Endometrial microvascular endothelial cells (primary cell): ENCODE results near the gene NHERF1. TPM values are rescaled to one million over a fixed set of nuclear protein-coding genes. Genes with fewer than 3 reads are reported as not detected.

ENCODE experiments used
- in situ Hi-C: cut with HindIII; loops from 2 replicates; pipeline ENCODE4 v1.10.0; 2017; ENCODE audit warnings: low sequenced_read_pairs, low pct_unique_long_range_greater_than_20kb; ENCODE audit errors: inconsistent ontology term
- total RNA-seq: library from RNA; depleted of rRNA; stranded (reverse); fragments of >200 nt; gene quantifications from one replicate; pipeline ENCODE4 v1.2.3, GENCODE V29; 2015; ENCODE audit errors: inconsistent ontology term

The NHERF1 gene
- total RNA-seq, 1 donor from 2014 or later: 23.1 TPM

GRCh38 chr17:74815550-74816370 is 67.3 kb downstream of the NHERF1 start:
- in situ Hi-C loops: no loop called here

- in situ Hi-C loops: no loop called here
Measured at GRCh38 chr17:74816905-74817620, 68.6 kb downstream of the NHERF1 start.

GRCh38 chr17:74818291-74818938 is 70.0 kb downstream of the NHERF1 start:
- in situ Hi-C loops: no loop called here

Other genes with a start within 250 kb of the NHERF1 start
- not detected for gene CD300LB, start 217.2 kb upstream of the NHERF1 start, total RNA-seq
- not detected for gene CD300C, start 202.5 kb upstream of the NHERF1 start, total RNA-seq
- gene CD300H, start 181.1 kb upstream of the NHERF1 start, total RNA-seq: not detected
- not detected for gene CD300LD, start 156.3 kb upstream of the NHERF1 start, total RNA-seq
- gene CD300E, start 124.9 kb upstream of the NHERF1 start, total RNA-seq: not detected
- not detected for gene CD300LF, start 35.7 kb upstream of the NHERF1 start, total RNA-seq
- not detected for gene RAB37, start 11.4 kb upstream of the NHERF1 start, total RNA-seq
- 24.6 TPM for gene NAT9, start 27.7 kb downstream of the NHERF1 start, total RNA-seq
- not detected for gene GRIN2C, start 111.3 kb downstream of the NHERF1 start, total RNA-seq
- 73.7 TPM for gene FDXR, start 124.4 kb downstream of the NHERF1 start, total RNA-seq
- gene FADS6, start 145.0 kb downstream of the NHERF1 start, total RNA-seq: not detected
- gene USH1G, start 174.6 kb downstream of the NHERF1 start, total RNA-seq: not detected
- not detected for gene OTOP2, start 175.6 kb downstream of the NHERF1 start, total RNA-seq
- not detected for gene OTOP3, start 187.3 kb downstream of the NHERF1 start, total RNA-seq
- 5.2 TPM for gene HID1, start 224.1 kb downstream of the NHERF1 start, total RNA-seq
- 15.1 TPM for gene CDR2L, start 239.0 kb downstream of the NHERF1 start, total RNA-seq